T1000 (cell line): ENCODE data around the gene ARID1A.
A peak's percentile ranks its signal among the peaks of the same experiment; 100 is the strongest.

Experiments
- DNase-seq: peaks from one replicate; lab custom pipeline; 2025; ENCODE audit warnings: mixed read lengths; lab: John Stamatoyannopoulos, UW

The ARID1A gene

GRCh38 chr1:26761217-26761616 is 65.4 kb downstream of the ARID1A start:
- no peak for DNase-seq

GRCh38 chr1:26767714-26768113 is 71.9 kb downstream of the ARID1A start:
- DNase-seq = no peak

- peak; percentile 34 for DNase-seq
Measured at GRCh38 chr1:26768755-26769154, 72.9 kb downstream of the ARID1A start.

- no peak for DNase-seq
Measured at GRCh38 chr1:26771285-26771642, 75.4 kb downstream of the ARID1A start.

GRCh38 chr1:26771643-26772321 is 76.0 kb downstream of the ARID1A start:
- peak; percentile 91 for DNase-seq

- DNase-seq = peak; percentile 59
Measured at GRCh38 chr1:26772687-26773086, 76.9 kb downstream of the ARID1A start.

GRCh38 chr1:26774462-26774861 is 78.6 kb downstream of the ARID1A start:
- no peak for DNase-seq

GRCh38 chr1:26775666-26776065 is 79.9 kb downstream of the ARID1A start:
- no peak for DNase-seq

- no peak for DNase-seq
Measured at GRCh38 chr1:26779098-26779668, 83.4 kb downstream of the ARID1A start.

- DNase-seq = no peak
Measured at GRCh38 chr1:26780344-26780957, 84.6 kb downstream of the ARID1A start.

GRCh38 chr1:26781206-26781825 is 85.5 kb downstream of the ARID1A start:
- DNase-seq = no peak

- DNase-seq = no peak
Measured at GRCh38 chr1:26782521-26783212, 86.9 kb downstream of the ARID1A start.

- no peak for DNase-seq
Measured at GRCh38 chr1:26783646-26784022, 87.8 kb downstream of the ARID1A start.

GRCh38 chr1:26784023-26784871 is 88.4 kb downstream of the ARID1A start:
- DNase-seq = no peak

GRCh38 chr1:26784886-26785285 is 89.1 kb downstream of the ARID1A start:
- DNase-seq = no peak

- no peak for DNase-seq
Measured at GRCh38 chr1:26785611-26786436, 90.0 kb downstream of the ARID1A start.

- DNase-seq = no peak
Measured at GRCh38 chr1:26786437-26787380, 90.9 kb downstream of the ARID1A start.

- DNase-seq = peak; percentile 60
Measured at GRCh38 chr1:26787381-26787705, 91.5 kb downstream of the ARID1A start.

- peak; percentile 84 for DNase-seq
Measured at GRCh38 chr1:26787706-26788514, 92.1 kb downstream of the ARID1A start, which contains the start of gene PIGV. PIGV (plus strand) TSS chr1:26787950; CDS start chr1:26790816, 2,866 bp downstream.
